Subcutaneous adipose tissue (tissue), 4 donors: ENCODE results near the gene SHC4. TPM values are rescaled to one million over a fixed set of nuclear protein-coding genes. Genes with fewer than 3 reads are reported as not detected.

Experiments
- total RNA-seq, 4 donors: library from RNA; depleted of rRNA; stranded (reverse); fragments of >200 nt; gene quantifications; one replicate each; pipeline ENCODE4 v1.1.0, GENCODE V29; 2016
- TF ChIP-seq, protein P1 (sequence below): fragments of 450-650 bp; IDR thresholded peaks from one replicate; pipeline ENCODE4 v1.5.1; 2016; ENCODE audit warnings: low read depth, mild to moderate bottlenecking, control low read depth, antibody characterized with exemption, moderate library complexity

Gene SHC4
- total RNA-seq, 4 donors from 2014 or later, result 0.38 to 0.85 TPM; not detected in 2

GRCh38 chr15:48978638-48979037, 14.9 kb upstream of the SHC4 start:
- TF ChIP-seq, protein P1, sequence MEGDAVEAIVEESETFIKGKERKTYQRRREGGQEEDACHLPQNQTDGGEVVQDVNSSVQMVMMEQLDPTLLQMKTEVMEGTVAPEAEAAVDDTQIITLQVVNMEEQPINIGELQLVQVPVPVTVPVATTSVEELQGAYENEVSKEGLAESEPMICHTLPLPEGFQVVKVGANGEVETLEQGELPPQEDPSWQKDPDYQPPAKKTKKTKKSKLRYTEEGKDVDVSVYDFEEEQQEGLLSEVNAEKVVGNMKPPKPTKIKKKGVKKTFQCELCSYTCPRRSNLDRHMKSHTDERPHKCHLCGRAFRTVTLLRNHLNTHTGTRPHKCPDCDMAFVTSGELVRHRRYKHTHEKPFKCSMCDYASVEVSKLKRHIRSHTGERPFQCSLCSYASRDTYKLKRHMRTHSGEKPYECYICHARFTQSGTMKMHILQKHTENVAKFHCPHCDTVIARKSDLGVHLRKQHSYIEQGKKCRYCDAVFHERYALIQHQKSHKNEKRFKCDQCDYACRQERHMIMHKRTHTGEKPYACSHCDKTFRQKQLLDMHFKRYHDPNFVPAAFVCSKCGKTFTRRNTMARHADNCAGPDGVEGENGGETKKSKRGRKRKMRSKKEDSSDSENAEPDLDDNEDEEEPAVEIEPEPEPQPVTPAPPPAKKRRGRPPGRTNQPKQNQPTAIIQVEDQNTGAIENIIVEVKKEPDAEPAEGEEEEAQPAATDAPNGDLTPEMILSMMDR, result no peak

DNA sequence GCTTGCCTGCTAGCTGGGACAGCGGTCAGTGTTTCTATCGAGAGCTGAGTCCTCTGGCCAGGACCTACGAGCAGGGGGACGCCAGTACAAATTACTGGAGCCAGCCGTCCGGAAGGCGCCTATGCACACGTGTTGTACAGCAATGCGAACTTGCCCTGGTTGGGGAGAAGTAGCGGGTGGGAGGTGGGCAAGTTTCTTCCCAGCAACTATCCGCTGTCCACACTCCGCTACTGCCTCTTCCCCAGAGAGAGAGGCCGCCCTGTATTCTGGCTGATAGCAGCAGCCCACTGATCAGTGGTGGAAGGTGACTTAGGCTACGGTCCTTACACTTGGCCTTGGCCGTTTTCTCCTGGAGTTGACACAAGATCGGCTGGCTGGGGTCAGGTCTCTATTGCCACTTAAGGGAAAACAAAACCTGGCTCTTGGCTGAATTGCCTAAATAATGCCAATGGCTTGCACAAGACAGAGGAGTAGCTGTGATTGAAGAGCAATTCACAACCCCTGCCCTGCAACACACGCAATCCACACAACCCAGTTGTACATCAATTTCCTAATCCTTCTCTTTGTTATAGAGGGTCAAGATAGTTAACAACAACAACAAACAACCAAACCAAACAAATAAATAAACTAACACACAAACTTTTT, 12.8 kb upstream of the SHC4 start:
- TF ChIP-seq, protein P1, result no peak

GRCh38 chr15:48975472-48976419, 12.0 kb upstream of the SHC4 start:
- TF ChIP-seq, protein P1, result no peak

GRCh38 chr15:48974882-48975281, 11.2 kb upstream of the SHC4 start:
- TF ChIP-seq, protein P1, result no peak

GRCh38 chr15:48972750-48973503, 9.2 kb upstream of the SHC4 start:
- TF ChIP-seq, protein P1, result no peak

DNA sequence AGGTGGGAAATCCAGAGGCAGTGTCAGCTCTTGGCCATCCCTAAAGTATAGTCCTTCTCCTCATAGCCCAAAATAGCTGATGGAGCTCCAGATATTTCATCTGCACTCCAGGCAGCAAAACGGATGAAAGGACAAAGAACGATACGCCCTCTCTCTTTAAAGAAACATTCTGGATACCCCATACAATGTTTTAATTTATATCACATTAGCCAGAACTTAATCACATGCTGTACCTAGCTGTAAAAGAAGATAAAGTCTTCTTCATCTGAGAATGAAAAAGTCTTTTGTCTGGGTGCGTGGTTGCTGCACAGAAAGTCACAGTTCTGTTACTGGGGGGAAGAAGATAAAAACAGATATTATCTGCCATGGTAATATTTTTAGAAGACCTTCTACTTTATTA, 4.3 kb upstream of the SHC4 start:
- TF ChIP-seq, protein P1, result no peak
